WTC11 (cell line): ENCODE measurements around the gene TRIM69. TPM values are rescaled to one million over a fixed set of nuclear protein-coding genes. Genes with fewer than 3 reads are reported as not detected.

ENCODE experiments used
- ATAC-seq: fragments of 200-7000 bp; cut with Tn5 transposase; 2 replicates; pipeline ENCODE4 v1.10.0; 2021; ENCODE audit warnings: mild to moderate bottlenecking, moderate library complexity
- CTCF ChIA-PET: fragments of 300-600 bp; sonication (Branson Sonifier 250); formaldehyde crosslinking; loops from one replicate; lab custom pipeline; 2021; ENCODE audit warnings: antibody characterized with exemption; lab: Charles Lee
- POLR2A ChIA-PET: fragments of 350-600 bp; sonication (Branson Sonifier 250); formaldehyde crosslinking; loops from one replicate; lab custom pipeline; 2021; ENCODE audit warnings: antibody characterized with exemption; lab: Charles Lee
- DNase-seq: peaks from one replicate; pipeline ENCODE4 v3.0.0; 2021; ENCODE audit warnings: low spot score
- H3K27ac Mint-ChIP-seq: 2 replicates; pipeline ENCODE4 v1.8.0; 2021; ENCODE audit warnings: mixed read lengths
- H3K27me3 Mint-ChIP-seq: 2 replicates; pipeline ENCODE4 v1.8.0; 2021; ENCODE audit warnings: low read depth, mild to moderate bottlenecking, moderate library complexity, mixed read lengths
- H3K36me3 Mint-ChIP-seq: 2 replicates; pipeline ENCODE4 v1.8.0; 2021; ENCODE audit warnings: mixed read lengths
- H3K4me1 Mint-ChIP-seq: 2 replicates; pipeline ENCODE4 v1.8.0; 2022; ENCODE audit warnings: mixed read lengths
- H3K4me3 Mint-ChIP-seq: 2 replicates; pipeline ENCODE4 v1.8.0; 2021; ENCODE audit warnings: mild to moderate bottlenecking, moderate library complexity, mixed read lengths
- H3K9me3 Mint-ChIP-seq: 2 replicates; pipeline ENCODE4 v1.8.0; 2021; ENCODE audit warnings: mixed read lengths
- ARID4B ChIP-seq: sonication (generic); formaldehyde crosslinking; IDR thresholded peaks from 2 replicates; pipeline ENCODE4 v1.8.0; 2023; ENCODE audit warnings: missing genetic modification reagents, mild to moderate bottlenecking, borderline replicate concordance
- CREM ChIP-seq: sonication (generic); formaldehyde crosslinking; IDR thresholded peaks from 2 replicates; pipeline ENCODE4 v1.8.1; 2022; ENCODE audit warnings: mild to moderate bottlenecking, missing genetic modification reagents, moderate library complexity
- FOXP1 ChIP-seq: sonication (generic); formaldehyde crosslinking; IDR thresholded peaks from 2 replicates; pipeline ENCODE4 v1.8.0; 2022; ENCODE audit warnings: missing genetic modification reagents, mild to moderate bottlenecking, moderate library complexity, borderline replicate concordance
- IRF2 ChIP-seq: sonication (generic); formaldehyde crosslinking; IDR thresholded peaks from 2 replicates; pipeline ENCODE4 v1.8.0; 2022; ENCODE audit warnings: low read depth, missing genetic modification reagents, borderline replicate concordance
- MYBL2 ChIP-seq: sonication (generic); formaldehyde crosslinking; IDR thresholded peaks from 2 replicates; pipeline ENCODE4 v1.8.1; 2023; ENCODE audit warnings: mild to moderate bottlenecking, moderate library complexity, missing genetic modification reagents
- NFYB ChIP-seq: sonication (generic); formaldehyde crosslinking; conservative IDR thresholded peaks from 2 replicates; pipeline ENCODE4 v1.8.0; 2022; ENCODE audit warnings: low read depth, missing genetic modification reagents
- NR3C1 ChIP-seq: sonication (generic); formaldehyde crosslinking; conservative IDR thresholded peaks from 2 replicates; pipeline ENCODE4 v1.8.1; 2023; ENCODE audit warnings: low read depth, mild to moderate bottlenecking, missing genetic modification reagents
- SOX15 ChIP-seq: fragments of 250-450 bp; sonication (Bioruptor Pico); IDR thresholded peaks from 2 replicates; pipeline ENCODE4 v1.9.0; 2021; ENCODE audit warnings: mild to moderate bottlenecking
- USF1 ChIP-seq: sonication (generic); formaldehyde crosslinking; IDR thresholded peaks from 2 replicates; pipeline ENCODE4 v1.8.0; 2022; ENCODE audit warnings: mild to moderate bottlenecking, missing genetic modification reagents
- ZNF138 ChIP-seq: sonication (generic); formaldehyde crosslinking; conservative IDR thresholded peaks from 2 replicates; pipeline ENCODE4 v1.8.1; 2022; ENCODE audit warnings: mild to moderate bottlenecking, moderate library complexity, missing genetic modification reagents
- ZNF232 ChIP-seq: sonication (generic); formaldehyde crosslinking; IDR thresholded peaks from 2 replicates; pipeline ENCODE4 v1.8.0; 2022; ENCODE audit warnings: mild to moderate bottlenecking, missing genetic modification reagents
- ZNF281 ChIP-seq: sonication (generic); formaldehyde crosslinking; IDR thresholded peaks from 2 replicates; pipeline ENCODE4 v1.8.0; 2023; ENCODE audit warnings: mild to moderate bottlenecking, missing genetic modification reagents
- total RNA-seq: library from RNA; stranded (reverse); gene quantifications from 3 replicates; pipeline ENCODE4 v1.2.3, GENCODE V29; 2021
- TF ChIP-seq, protein P1 (sequence below): fragments of 250-450 bp; sonication (Bioruptor Pico); IDR thresholded peaks from 2 replicates; pipeline ENCODE4 v1.8.0; 2021; ENCODE audit warnings: mild to moderate bottlenecking
- TF ChIP-seq, protein P2 (sequence below): sonication (generic); formaldehyde crosslinking; conservative IDR thresholded peaks from 2 replicates; pipeline ENCODE4 v1.8.1; 2023; ENCODE audit warnings: mild to moderate bottlenecking, low read depth, missing genetic modification reagents, moderate library complexity
- TF ChIP-seq, protein P3 (sequence below): fragments of 200-600 bp; IDR thresholded peaks from 2 replicates; pipeline ENCODE4 v1.8.0; 2022; ENCODE audit warnings: antibody characterized with exemption
- TF ChIP-seq, protein P4 (sequence below): fragments of 250-450 bp; sonication (Bioruptor Pico); IDR thresholded peaks from 2 replicates; pipeline ENCODE4 v2.1.2; 2022; ENCODE audit warnings: mild to moderate bottlenecking, moderate library complexity
- TF ChIP-seq, protein P5 (sequence below): sonication (generic); formaldehyde crosslinking; IDR thresholded peaks from 2 replicates; pipeline ENCODE4 v1.8.1; 2022; ENCODE audit warnings: mild to moderate bottlenecking, moderate library complexity, missing genetic modification reagents

The TRIM69 gene
- total RNA-seq, 1 experiment from 2014 or later, result 10.4 TPM

- no peaks in the 10 kb centered on the region; the same call in 1 of the 2 replicates for H3K27me3 Mint-ChIP-seq
- TF ChIP-seq, protein P1, sequence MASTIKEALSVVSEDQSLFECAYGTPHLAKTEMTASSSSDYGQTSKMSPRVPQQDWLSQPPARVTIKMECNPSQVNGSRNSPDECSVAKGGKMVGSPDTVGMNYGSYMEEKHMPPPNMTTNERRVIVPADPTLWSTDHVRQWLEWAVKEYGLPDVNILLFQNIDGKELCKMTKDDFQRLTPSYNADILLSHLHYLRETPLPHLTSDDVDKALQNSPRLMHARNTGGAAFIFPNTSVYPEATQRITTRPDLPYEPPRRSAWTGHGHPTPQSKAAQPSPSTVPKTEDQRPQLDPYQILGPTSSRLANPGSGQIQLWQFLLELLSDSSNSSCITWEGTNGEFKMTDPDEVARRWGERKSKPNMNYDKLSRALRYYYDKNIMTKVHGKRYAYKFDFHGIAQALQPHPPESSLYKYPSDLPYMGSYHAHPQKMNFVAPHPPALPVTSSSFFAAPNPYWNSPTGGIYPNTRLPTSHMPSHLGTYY (CRISPR knock-in tag), result no peak
- no peak for TF ChIP-seq ARID4B (CRISPR knock-in tag)
- TF ChIP-seq ZNF232 (CRISPR knock-in tag), result no peak
- TF ChIP-seq, protein P2, sequence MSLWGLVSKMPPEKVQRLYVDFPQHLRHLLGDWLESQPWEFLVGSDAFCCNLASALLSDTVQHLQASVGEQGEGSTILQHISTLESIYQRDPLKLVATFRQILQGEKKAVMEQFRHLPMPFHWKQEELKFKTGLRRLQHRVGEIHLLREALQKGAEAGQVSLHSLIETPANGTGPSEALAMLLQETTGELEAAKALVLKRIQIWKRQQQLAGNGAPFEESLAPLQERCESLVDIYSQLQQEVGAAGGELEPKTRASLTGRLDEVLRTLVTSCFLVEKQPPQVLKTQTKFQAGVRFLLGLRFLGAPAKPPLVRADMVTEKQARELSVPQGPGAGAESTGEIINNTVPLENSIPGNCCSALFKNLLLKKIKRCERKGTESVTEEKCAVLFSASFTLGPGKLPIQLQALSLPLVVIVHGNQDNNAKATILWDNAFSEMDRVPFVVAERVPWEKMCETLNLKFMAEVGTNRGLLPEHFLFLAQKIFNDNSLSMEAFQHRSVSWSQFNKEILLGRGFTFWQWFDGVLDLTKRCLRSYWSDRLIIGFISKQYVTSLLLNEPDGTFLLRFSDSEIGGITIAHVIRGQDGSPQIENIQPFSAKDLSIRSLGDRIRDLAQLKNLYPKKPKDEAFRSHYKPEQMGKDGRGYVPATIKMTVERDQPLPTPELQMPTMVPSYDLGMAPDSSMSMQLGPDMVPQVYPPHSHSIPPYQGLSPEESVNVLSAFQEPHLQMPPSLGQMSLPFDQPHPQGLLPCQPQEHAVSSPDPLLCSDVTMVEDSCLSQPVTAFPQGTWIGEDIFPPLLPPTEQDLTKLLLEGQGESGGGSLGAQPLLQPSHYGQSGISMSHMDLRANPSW (CRISPR knock-in tag), result no peak
- TF ChIP-seq, protein P3, sequence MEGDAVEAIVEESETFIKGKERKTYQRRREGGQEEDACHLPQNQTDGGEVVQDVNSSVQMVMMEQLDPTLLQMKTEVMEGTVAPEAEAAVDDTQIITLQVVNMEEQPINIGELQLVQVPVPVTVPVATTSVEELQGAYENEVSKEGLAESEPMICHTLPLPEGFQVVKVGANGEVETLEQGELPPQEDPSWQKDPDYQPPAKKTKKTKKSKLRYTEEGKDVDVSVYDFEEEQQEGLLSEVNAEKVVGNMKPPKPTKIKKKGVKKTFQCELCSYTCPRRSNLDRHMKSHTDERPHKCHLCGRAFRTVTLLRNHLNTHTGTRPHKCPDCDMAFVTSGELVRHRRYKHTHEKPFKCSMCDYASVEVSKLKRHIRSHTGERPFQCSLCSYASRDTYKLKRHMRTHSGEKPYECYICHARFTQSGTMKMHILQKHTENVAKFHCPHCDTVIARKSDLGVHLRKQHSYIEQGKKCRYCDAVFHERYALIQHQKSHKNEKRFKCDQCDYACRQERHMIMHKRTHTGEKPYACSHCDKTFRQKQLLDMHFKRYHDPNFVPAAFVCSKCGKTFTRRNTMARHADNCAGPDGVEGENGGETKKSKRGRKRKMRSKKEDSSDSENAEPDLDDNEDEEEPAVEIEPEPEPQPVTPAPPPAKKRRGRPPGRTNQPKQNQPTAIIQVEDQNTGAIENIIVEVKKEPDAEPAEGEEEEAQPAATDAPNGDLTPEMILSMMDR, result no peak
- no peak for TF ChIP-seq ZNF281
- TF ChIP-seq IRF2 (CRISPR knock-in tag), result no peak
- TF ChIP-seq ZNF138 (CRISPR knock-in tag), result no peak
- TF ChIP-seq, protein P4, sequence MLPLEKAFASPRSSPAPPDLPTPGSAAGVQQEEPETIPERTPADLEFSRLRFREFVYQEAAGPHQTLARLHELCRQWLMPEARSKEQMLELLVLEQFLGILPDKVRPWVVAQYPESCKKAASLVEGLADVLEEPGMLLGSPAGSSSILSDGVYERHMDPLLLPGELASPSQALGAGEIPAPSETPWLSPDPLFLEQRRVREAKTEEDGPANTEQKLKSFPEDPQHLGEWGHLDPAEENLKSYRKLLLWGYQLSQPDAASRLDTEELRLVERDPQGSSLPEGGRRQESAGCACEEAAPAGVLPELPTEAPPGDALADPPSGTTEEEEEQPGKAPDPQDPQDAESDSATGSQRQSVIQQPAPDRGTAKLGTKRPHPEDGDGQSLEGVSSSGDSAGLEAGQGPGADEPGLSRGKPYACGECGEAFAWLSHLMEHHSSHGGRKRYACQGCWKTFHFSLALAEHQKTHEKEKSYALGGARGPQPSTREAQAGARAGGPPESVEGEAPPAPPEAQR, result no peak
- TF ChIP-seq NR3C1 (CRISPR knock-in tag), result no peak
- no peak for TF ChIP-seq FOXP1 (CRISPR knock-in tag)
- TF ChIP-seq USF1, result no peak
- TF ChIP-seq SOX15 (CRISPR knock-in tag), result no peak
- no peak for TF ChIP-seq CREM (CRISPR knock-in tag)
- TF ChIP-seq MYBL2, result no peak
- TF ChIP-seq NFYB, result no peak
- TF ChIP-seq, protein P5, sequence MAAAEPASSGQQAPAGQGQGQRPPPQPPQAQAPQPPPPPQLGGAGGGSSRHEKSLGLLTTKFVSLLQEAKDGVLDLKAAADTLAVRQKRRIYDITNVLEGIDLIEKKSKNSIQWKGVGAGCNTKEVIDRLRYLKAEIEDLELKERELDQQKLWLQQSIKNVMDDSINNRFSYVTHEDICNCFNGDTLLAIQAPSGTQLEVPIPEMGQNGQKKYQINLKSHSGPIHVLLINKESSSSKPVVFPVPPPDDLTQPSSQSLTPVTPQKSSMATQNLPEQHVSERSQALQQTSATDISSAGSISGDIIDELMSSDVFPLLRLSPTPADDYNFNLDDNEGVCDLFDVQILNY (CRISPR knock-in tag), result no peak
- TF ChIP-seq, all 79 proteins: peak for 0
- CTCF ChIA-PET, result no interaction called here
- POLR2A ChIA-PET, result no interaction called here
- Mint-ChIP-seq H3K27ac (no peak overlapping the region), H3K4me1 (no peaks in the 10 kb centered on the region), H3K4me3 (no peak overlapping the region), H3K36me3 (no peaks in the 10 kb centered on the region), H3K9me3 (peaks cover 5% of the 10 kb centered on the region; the same call in 1 of the 2 replicates)
- DNase-seq (no peak), ATAC-seq (no peak)
These were observed 68.1 kb downstream of the TRIM69 start for GRCh38 chr15:44804298-44805046.
